Fibroblast of skin of left biceps (primary cell): ENCODE results near the gene EHD1.
"Not testable (repeated sequence)": the region's sequence is repeated elsewhere in the genome, so short reads cannot be mapped to it uniquely, and the experiment has no call there.

ENCODE experiments used
- DNase-seq, 2 experiments: peaks; one replicate each; pipeline ENCODE4 v3.0.0-alpha.2; 2013; ENCODE audit warnings: low read depth in 2 of 2

The EHD1 gene

DNA sequence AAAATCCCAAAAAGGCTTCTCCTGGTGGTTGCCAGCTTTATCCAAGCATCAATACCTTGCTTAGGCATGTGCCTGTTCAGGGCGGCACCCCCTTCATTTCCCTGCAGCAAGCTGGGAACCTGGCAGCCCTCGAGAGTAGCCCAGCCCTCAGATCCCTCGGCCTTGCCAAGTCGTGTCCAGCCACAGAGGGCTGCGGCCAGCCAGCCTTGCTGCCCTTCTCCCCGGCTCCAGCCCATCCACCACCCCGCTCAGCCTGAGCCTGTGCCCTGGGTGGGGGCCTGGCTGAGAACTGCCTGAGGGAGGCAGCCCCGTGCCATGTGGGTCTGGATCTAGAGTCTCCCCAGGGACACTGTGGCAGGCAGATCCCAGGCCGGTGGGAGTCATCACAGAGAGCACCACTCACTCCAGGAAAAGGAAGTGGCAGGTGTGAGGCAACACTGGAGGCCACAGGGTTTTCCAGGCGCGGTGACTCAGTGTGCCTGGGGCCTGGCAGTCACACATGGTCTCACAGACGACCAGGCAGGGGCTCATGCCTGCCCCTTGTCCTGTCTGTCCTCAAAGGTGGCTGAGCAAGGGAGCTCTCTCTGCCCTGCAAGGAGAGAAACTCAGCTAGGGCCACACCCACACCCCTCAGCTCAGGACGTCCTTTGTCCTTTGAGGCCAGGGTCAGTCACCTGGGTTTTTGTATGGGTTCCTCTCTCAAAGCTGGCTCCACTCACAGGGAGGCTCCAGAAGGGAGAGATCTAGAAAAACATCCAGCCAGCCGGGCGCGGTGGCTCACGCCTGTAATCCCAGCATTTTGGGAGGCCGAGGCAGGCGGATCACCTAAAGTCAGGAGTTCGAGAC is 21.8 kb downstream of the EHD1 start:
- DNase-seq: no peak

DNA sequence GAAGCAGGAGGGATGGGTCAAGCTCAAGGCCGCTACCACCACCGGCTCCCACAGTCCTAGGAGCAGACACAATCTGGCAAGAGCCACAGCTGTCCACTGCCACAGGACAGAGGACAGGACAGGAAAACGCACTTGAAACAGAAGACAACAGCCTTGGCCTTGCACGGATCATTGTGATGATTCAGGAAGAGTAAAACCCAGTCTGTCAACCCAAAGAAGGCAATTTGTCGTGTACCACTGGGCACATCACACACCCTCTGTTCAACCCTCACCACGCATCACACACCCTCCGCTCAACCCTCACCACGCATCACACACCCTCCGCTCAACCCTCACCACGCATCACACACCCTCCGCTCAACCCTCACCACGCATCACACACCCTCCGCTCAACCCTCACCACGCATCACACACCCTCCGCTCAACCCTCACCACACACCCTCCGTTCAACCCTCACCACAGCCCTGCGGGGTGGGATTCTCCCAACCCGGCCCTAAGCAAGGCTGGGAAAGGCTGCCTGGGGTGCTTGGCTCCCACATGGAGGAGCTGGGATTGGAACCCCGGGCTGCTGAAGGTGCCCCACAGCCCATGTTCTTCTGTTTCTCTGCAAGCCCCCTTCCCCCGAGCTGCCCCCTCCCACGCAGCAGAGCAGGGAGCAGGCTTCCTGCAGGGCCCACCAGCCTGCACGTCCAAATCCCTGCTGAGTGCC is 22.7 kb downstream of the EHD1 start:
- DNase-seq: no peak

DNA sequence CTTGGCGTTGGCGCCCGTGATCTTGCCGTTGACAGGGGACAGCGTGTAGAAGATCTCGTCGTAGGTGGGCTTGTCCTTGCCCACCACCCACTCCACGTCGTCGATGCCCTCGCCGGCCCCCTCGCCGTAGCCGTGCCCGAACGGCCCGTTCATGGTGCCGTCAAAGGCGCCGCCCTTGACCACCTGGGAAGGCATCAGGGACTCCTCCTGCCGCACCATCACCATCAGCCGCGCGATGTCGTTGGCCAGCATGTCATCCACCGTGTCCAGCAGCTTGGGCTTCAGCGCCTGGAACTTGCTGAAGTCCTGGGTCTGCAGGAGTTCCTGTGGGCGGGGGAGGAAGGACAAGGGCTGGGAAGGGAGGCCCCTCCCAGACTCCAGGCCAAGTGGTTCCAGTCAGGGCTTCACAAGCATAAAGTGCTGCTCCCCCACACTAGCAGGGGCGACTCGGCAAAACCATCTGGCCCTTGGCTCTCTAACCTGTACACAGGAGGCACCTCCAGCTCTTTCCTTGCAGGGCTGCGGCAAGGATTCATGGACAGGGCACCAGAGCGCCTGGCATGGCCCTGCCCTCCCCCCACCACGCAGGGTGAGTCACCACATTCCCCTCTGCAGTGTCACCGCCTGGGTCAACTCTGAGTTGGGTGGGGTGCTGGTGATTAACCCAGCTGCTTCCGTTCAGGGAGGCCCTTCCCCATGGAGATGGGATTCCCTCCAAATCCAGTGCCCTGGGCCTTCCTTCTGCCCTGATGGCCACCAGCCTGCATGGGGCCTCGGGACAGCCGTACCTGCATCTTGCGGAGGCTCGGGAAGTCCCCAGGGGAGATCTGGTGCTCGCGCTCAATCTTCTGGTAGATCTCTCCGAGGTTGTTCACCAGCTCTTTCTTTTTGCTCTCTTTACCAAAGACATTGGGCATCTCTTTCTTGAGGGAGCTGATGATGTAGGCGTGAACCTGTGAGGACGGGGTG is 23.6 kb downstream of the EHD1 start:
- DNase-seq: peak; percentile 37 to 44

GRCh38 chr11:64854157-64854533 is 24.3 kb downstream of the EHD1 start:
- no peak for DNase-seq

GRCh38 chr11:64853709-64854108 is 24.7 kb downstream of the EHD1 start:
- no peak for DNase-seq

DNA sequence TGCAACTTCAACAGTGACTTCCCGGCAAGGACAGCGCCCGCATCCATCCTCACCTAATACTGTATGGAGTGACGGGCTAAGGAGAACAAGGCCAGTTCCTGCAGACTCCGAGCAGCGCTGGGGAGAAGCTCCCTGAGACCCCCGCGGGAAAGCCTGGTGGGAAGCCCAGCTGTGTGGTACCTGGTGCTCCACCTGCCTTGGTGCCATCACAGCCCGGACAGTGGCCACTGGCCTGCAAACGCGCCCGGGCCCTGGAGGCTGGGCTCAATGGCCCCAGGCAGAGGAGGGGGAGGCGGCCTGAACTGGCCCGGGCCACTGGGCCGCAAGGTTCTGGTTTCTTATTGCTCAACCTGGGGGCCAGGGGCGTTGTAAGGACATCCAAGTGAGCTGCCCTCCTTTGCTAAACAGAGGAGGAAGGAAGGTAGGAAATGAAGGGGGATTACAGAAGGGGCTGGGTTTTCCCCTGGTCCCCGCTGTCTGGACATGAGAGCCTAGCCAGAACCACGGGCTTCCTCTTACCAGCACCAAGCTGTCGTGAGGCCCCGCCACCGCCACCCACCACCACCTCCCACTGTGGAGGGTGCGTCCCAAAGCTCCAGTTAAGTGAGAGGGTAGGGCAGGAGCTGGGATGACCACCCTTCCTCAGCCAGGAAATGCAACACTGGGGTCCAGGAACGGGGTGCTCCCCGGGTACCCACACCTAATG is 25.5 kb downstream of the EHD1 start:
- DNase-seq: no peak

- no peak for DNase-seq
Measured at GRCh38 chr11:64851831-64852351, 26.5 kb downstream of the EHD1 start.

DNA sequence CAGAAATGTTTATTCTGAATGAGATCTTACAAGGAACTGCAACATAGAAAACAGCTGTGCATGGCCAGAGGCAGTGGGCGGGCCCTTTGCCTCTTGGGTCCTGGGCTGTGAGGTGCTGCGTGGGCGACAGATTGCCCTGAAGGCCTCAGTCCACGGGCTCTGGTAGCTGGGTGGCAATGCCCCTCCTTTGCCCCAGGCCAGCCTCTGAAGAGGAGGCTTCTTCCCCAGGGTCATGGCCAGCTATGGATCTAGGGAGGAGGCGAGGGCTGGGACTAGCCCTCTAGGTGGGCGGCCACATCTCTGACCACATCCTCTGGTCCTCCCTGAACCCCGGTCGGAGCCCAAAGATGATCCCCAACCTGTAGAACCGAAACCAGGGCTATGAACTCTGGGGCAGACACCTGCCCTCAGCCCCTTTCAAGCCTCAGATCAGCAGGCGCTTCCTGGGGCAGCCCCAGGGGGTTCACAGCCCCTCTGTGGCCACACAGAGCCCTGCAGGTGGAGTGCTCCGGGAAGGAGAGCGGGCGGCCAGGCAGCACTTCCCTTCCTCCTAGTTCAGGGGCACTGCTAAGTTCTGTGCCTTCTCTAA is 27.3 kb downstream of the EHD1 start:
- DNase-seq: no peak

DNA sequence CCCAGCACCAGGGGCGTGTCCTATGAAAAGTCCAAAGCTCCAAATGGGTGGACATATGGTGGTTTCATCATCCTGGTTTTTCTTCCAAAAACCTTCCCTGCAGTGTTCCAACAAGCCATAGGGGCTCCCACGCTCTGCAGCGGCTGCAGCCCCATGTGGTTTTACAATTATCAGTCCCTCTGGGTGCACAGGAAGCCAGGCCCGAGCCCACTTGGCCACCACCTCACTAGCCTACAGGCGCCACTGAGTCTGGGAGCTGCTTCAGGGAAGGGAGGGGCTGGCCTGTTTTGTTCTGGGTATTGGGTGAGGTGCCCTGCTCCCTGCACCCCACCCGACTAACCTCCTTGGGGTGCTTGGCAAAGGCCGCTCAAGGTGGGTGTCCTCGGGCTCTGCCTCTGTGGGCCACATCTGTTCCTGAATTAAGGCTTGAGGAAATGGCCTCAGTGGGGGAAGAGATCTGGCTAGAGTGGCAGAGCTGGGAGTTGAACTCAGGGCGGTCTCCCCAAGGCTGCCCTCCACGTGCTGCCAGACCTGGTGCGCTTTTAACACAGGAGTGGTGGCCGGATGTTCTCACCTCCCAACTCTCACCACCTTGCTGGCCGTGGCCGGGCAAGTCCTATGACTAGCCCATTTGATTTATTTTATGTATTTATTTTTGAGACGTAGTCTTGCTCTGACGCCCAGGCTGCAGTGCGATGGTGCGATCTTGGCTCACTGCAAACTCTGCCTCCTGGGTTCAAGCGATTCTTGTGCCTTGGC is 28.6 kb downstream of the EHD1 start:
- no peak for DNase-seq

GRCh38 chr11:64848826-64849597 is 29.4 kb downstream of the EHD1 start:
- no peak for DNase-seq

DNA sequence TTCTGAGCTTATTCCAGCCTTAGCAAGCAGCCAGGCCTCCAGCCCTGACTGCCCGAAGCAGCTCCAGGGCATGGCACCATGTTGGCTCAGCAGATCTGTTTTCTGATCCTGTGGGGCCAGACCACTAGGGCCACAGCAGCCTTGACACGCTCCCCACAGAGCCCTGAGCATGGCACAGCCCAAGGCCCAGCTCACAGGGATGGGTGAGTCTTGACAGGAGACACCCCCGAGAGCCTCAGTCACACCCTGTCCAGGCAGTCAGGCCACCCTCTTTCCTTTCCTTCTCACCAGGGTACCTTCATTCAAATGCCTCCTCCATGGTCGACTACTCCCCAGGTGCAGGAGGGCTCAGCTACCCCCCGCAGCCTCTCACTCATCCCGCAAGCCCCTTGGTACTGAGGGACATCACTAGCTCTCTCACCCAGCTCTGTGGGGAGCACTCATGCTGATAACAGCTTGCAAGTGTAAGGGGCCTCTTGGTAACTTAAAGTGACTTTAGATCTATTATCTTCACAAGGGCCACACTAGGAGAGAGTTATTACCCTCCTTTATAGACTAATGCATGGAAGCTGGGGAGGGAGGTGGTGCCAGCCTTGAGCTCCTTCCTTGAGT is 30.1 kb downstream of the EHD1 start:
- DNase-seq: no peak

- peak; percentile 67 to 75 for DNase-seq
Measured at GRCh38 chr11:64846998-64847666, 31.3 kb downstream of the EHD1 start.

- DNase-seq: not testable (repeated sequence)
Measured at GRCh38 chr11:64845776-64846129, 32.7 kb downstream of the EHD1 start.

DNA sequence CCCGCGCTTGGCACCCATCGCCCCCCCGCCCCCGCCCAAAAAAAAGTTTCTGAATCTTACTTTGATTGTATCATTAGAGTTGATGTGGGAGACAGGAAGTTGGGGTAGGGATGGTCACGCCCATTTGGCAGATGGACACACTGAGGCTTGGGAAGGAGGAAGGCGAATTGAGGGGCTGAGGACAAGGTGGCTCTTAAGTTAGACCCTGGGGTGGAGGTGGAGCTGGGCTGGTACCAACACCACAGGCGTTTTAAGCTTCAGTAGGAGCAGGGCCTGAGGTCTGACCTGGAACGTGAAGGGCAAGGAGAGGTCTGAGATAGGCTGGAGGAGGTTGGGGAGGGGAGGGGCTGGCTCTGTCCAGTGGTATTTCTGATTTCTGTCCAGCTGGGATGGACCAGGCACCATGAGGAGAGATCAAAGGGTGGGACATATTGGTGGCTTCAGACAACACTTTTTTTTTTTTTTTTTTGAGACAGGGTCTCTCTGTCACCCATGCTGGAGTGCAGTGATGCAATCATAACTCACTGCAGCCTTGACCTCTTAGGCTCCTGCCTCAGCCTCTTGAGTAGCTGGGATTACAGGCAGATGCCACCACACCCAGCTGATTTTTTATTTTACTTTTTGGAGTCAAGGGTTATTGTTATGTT is 33.2 kb downstream of the EHD1 start:
- DNase-seq: no peak

GRCh38 chr11:64844330-64845128 is 33.9 kb downstream of the EHD1 start, which contains the start of gene CDC42BPG:
Gene CDC42BPG, minus strand, starts transcription at chr11:64844653. Its CDS starts 84 bp downstream, at chr11:64844569.
- DNase-seq: no peak

GRCh38 chr11:64843686-64844329 is 34.6 kb downstream of the EHD1 start:
- no peak for DNase-seq
